ENCODE measurements around the gene SLC47A2.
"Not testable (repeated sequence)": the region's sequence is repeated elsewhere in the genome, so short reads cannot be mapped to it uniquely, and the experiment has no call there.

Gene SLC47A2

DNA sequence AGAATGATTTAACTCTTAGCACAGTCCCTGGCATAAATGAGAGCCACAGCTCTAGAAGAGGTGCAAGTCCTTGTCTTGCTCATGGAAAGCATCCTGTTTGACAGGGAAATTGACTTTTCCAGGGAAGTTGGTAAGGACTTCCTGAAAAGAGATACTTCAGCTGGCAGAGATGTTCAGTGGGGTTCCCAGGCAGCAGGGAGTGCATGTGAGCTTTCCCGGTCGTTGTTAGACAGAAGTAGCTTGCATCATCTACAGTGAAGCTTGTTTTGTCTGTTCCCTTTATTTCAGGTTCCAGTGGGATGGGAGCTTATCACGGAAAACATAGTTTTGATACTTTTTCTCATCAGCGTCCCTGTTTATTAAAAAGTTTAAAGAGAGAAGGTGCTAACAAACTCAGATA is 45.0 kb downstream of the SLC47A2 start:
- no peak for DNase-seq (ENCODE audit: low spot score)
- TF ChIP-seq, protein P1, sequence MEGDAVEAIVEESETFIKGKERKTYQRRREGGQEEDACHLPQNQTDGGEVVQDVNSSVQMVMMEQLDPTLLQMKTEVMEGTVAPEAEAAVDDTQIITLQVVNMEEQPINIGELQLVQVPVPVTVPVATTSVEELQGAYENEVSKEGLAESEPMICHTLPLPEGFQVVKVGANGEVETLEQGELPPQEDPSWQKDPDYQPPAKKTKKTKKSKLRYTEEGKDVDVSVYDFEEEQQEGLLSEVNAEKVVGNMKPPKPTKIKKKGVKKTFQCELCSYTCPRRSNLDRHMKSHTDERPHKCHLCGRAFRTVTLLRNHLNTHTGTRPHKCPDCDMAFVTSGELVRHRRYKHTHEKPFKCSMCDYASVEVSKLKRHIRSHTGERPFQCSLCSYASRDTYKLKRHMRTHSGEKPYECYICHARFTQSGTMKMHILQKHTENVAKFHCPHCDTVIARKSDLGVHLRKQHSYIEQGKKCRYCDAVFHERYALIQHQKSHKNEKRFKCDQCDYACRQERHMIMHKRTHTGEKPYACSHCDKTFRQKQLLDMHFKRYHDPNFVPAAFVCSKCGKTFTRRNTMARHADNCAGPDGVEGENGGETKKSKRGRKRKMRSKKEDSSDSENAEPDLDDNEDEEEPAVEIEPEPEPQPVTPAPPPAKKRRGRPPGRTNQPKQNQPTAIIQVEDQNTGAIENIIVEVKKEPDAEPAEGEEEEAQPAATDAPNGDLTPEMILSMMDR (IDR thresholded peaks at IDR 0.05; ENCODE audit: borderline replicate concordance, control extremely low read depth, extremely low read depth, insufficient read depth, missing control alignments), result no peak

DNA sequence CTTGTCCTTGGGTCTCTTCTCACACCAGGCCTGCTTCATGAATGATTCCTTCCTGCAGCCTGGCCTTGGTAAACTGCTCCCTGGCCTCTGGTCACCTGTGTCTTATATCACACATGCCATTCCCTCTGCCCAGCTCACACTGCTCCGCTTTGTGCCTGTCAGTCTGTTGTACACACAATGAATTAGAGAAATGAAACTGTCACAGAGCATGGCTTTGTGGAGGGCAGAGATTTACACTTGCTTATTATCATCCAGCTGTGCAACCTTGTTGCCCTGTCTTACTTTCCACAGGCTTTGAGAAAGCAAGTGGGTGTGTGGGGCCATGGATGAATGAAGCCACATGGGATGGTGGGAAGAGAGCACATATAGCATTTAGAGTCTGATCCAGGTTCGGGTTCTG is 45.5 kb downstream of the SLC47A2 start:
- TF ChIP-seq, protein P1 (IDR thresholded peaks at IDR 0.05; ENCODE audit: borderline replicate concordance, control extremely low read depth, extremely low read depth, insufficient read depth, missing control alignments), result no peak
- no peak for DNase-seq (ENCODE audit: low spot score)
- in situ Hi-C loops (cut with MboI; ENCODE audit: low sequenced_read_pairs, unreplicated experiment), result no loop called here

More for the DNA sequence above, 45.0 kb downstream of the SLC47A2 start:
- in situ Hi-C loops (cut with MboI; ENCODE audit: low sequenced_read_pairs, unreplicated experiment), result no loop called here

DNA sequence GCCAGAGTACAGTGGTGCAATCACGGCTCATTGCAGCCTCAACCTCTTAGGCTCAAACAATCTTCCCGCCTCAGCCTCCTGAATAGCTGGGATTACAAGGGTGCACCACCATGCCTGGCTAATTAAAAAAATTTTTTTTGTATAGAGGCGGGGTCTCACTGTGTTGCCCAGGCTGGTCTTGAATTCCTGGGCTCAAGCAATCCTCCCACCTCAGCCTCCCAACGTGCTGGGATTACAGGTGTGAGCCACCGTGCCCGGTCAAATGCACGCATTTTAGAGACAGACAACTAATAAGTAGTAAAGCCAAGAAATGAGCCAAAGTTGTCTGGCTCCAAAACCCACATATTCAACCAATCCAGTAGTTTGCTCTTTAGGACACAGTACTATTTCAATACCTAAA is 46.7 kb downstream of the SLC47A2 start:
- DNase-seq (ENCODE audit: low spot score), result not testable (repeated sequence)

DNA sequence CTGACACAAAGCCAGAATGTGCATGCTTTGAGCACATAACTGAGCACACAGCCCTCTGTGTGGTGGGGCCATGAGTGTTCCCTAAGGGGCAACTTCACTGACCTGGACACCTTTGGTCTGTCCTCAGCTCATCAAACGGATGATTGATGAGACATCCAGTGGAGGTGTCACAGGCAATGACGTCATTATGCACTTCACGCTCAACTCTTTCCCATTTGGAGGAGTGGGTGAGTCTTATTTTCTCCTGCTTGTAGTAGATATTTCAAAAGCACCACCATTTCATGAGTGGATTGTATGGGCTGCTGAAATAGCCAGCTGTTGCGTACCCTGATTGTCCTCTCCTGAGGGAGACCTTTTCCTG is 51.6 kb downstream of the SLC47A2 start:
- TF ChIP-seq, protein P1 (IDR thresholded peaks at IDR 0.05; ENCODE audit: borderline replicate concordance, control extremely low read depth, extremely low read depth, insufficient read depth, missing control alignments), result no peak
- no peak for DNase-seq (ENCODE audit: low spot score)
- in situ Hi-C loops (cut with MboI; ENCODE audit: low sequenced_read_pairs, unreplicated experiment), result loop anchor here (10.0 kb wide), 1 partner anchor 60 kb away; no protein-coding TSS in a partner anchor

More for the DNA sequence above, 46.7 kb downstream of the SLC47A2 start:
- in situ Hi-C loops (cut with MboI; ENCODE audit: low sequenced_read_pairs, unreplicated experiment), result loop anchor here (10.0 kb wide), 1 partner anchor 65 kb away; no protein-coding TSS in a partner anchor

DNA sequence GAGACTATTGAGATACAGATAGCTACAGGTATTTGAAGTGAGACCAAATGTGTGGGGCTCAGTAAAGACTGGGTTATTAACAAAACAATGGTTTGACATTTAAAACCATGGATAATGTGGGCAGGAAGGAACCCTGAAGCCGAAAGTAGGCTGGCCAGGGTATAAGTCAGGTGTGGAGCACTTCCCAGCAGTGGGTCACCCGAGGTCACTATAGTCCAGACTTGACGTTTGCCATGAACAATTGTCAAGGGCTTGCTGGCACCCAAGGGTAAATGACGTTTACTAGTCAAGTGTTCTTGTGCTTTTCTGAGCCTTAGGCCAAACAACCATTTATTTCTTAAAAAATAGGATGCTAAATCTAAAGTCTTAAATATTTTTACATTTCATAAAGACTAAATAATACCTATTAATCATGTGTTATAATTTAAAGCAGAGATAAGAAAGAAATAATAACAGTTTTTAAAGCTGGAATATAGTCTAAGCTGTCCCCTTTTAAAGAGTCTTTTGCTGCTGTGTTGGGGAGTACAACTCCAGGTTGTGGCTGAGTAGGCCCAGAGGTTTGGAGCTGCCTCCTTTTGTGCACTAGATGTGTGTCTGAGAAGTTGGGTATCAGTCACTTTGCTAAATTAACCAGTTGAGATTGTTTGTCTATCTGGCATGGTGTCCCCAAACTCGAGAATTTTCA is 52.1 kb downstream of the SLC47A2 start:
- in situ Hi-C loops (cut with MboI; ENCODE audit: low sequenced_read_pairs, unreplicated experiment), result loop anchor here (10.0 kb wide), 1 partner anchor 59 kb away; no protein-coding TSS in a partner anchor
- TF ChIP-seq, protein P1 (IDR thresholded peaks at IDR 0.05; ENCODE audit: borderline replicate concordance, control extremely low read depth, extremely low read depth, insufficient read depth, missing control alignments), result no peak
- DNase-seq (ENCODE audit: low spot score), result no peak

DNA sequence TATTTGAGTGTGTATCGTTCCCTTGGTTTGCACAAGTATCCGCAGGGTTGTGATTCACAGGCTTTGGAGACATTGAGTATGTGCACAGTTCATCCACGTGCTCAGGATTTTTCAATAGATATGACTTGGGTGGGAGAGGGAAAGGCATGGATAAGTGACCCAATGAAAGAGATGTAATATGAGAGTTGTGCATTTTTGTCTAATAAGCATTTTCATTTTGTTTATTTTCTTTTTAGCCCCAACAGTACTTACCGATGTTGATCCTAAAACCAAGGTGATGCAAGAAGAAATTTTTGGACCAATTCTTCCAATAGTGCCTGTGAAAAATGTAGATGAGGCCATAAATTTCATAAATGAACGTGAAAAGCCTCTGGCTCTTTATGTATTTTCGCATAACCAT is 53.3 kb downstream of the SLC47A2 start:
- TF ChIP-seq, protein P1 (IDR thresholded peaks at IDR 0.05; ENCODE audit: borderline replicate concordance, control extremely low read depth, extremely low read depth, insufficient read depth, missing control alignments), result no peak
- no peak for DNase-seq (ENCODE audit: low spot score)
- in situ Hi-C loops (cut with MboI; ENCODE audit: low sequenced_read_pairs, unreplicated experiment), result loop anchor here (10.0 kb wide), 1 partner anchor 58 kb away; no protein-coding TSS in a partner anchor

DNA sequence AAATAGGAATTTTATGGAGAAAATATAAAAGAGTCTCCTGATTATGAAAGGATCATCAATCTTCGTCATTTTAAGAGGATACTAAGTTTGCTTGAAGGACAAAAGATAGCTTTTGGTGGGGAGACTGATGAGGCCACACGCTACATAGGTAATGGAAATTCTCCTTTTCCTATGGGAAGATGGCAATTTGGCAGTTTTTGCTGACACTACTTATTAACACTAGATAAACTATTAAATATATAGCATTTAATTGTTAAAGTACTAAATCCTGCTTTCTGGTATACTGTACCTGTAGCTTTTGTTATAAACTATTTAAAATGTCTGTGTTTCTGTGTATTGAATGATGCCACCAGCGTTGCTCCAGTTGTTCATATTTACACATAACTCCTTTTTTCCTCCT is 55.3 kb downstream of the SLC47A2 start:
- in situ Hi-C loops (cut with MboI; ENCODE audit: low sequenced_read_pairs, unreplicated experiment), result loop anchor here (10.0 kb wide), 1 partner anchor 56 kb away; no protein-coding TSS in a partner anchor
- TF ChIP-seq, protein P1 (IDR thresholded peaks at IDR 0.05; ENCODE audit: borderline replicate concordance, control extremely low read depth, extremely low read depth, insufficient read depth, missing control alignments), result no peak

More for the DNA sequence above, 55.3 kb downstream of the SLC47A2 start:
- DNase-seq (ENCODE audit: low spot score), result no peak

Measured in GM13976 (cell line).